GM18511 (cell line): ENCODE measurements around the gene NFILZ.
"Not testable (repeated sequence)": the region's sequence is repeated elsewhere in the genome, so short reads cannot be mapped to it uniquely, and the experiment has no call there.

Experiments used
- ATAC-seq: cut with Tn5 transposase; IDR thresholded peaks from one replicate; pipeline ENCODE4 v1.9.1; 2021; ENCODE audit warnings: mild to moderate bottlenecking, moderate library complexity; ENCODE audit not compliant: unreplicated experiment

NFILZ gene

DNA sequence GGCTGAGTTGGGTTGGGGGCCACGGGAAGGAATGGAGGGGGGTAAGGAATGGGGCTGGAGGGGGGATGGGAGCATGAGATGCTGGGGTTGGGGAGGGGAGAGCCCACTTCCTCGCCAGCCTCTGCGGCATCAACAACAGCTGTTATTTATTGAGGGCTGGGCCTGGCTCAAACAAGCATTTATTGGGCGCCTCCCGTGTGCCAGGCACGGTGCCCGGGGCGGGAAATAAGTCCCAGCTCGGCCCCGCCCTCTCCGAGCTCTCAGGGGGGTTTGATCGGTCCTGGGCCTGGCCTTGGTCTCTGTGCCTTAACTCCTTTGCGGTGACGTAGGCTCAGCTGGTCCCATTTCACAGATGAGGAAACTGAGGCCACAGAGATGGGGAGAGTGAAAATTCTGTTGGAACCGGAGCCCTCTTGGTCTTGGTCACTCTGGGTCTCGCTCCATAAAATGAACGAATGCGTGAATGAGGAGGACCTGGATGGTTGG is 19.0 kb upstream of the NFILZ start:
- ATAC-seq = no peak

DNA sequence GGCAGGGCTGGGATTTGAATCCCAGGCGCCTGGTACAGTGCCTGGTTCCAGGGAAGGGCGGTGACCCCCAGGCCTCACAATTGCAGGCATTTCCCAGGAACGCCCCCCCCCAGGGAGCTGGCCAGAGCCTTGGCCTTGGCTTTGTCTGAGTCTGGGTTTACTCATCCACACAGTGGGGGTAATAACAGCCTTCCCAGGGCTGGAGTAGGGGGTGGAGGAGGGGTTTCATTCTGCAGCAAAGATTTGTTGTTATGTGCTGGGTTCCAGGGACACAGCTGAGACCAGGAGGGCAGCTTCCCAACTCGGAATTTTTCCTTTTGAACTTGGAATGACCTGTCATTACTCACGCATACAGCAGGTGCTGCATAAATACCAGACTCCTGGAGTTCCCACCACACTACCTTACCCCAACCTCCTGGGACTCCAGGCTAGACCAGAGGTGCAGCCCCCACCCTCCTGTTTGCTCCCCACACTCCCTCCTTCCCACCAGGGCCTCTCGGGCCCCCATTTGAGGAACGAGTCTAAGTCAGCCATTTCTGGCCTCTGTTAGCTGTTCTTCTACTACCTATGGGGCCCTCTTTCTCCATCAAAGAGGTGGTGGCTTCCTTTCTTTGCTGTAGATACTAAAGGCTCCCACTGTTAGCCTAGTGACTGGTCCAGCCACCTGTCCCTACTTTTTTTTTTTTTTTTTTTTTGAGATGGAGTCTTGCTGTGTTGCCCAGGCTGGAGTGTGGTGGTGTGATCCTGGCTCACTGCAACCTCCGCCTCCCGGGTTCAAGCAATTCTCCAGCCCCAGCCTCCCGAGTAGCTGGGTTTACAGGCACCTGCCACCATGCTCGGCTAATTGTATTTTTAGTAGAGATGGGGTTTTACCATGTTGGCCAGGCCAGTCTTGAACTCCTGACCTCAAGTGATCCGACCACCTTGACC is 18.3 kb upstream of the NFILZ start:
- ATAC-seq = no peak

DNA sequence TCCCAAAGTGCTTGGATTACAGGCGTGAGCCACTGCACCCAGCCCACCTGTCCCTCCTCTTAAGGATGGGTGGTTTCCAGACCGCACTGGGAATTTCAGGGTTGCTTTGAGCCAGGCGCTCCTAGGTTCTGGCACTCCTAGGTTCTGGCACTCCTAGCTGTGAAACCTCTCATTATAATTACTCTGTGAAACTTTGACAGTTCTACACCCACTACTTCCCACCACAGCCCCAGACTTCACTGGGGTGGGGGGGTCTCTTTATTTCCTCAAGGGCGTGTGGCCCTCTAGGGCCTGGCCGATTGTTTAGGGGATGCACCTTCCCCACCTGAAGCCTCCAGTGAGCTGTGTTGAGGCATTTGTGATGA is 17.6 kb upstream of the NFILZ start:
- no peak for ATAC-seq

DNA sequence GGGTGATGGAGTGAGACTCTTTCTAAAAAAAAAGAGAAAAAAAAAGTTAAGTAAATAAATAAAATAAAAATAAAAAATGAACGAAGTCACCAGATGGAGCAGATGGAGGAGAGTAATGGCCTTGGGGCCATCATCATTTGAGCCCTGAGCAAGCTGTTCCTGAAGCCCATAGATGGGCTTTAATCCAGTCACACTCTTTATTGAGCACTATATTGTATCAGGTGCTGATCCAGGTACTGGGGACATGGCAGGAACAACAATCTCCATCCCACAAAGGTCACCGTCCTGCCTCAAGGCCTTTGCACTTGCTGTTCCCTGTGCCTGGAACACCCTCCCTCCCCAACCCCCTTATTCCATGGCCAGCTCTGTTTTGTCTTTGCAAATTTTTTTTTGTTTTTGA is 16.0 kb upstream of the NFILZ start:
- no peak for ATAC-seq

DNA sequence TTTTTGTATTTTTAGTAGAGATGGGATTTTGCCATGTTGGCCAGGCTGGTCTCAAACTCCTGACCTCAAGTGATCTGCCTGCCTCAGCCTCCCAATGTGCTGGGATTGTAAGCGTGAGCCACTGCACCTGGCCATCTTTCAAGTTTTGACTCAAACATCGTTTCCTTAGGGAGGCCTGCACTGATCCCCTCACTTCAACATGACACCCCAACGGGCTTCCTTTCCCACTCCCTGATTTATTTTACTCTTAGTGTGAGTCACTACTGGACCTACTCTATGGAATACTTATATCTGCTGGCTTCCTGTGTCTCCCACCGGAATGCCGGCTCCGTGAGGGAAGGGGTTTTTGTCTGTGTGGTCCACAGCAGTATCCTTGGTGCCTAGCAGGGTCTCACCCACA is 15.4 kb upstream of the NFILZ start:
- ATAC-seq = no peak

DNA sequence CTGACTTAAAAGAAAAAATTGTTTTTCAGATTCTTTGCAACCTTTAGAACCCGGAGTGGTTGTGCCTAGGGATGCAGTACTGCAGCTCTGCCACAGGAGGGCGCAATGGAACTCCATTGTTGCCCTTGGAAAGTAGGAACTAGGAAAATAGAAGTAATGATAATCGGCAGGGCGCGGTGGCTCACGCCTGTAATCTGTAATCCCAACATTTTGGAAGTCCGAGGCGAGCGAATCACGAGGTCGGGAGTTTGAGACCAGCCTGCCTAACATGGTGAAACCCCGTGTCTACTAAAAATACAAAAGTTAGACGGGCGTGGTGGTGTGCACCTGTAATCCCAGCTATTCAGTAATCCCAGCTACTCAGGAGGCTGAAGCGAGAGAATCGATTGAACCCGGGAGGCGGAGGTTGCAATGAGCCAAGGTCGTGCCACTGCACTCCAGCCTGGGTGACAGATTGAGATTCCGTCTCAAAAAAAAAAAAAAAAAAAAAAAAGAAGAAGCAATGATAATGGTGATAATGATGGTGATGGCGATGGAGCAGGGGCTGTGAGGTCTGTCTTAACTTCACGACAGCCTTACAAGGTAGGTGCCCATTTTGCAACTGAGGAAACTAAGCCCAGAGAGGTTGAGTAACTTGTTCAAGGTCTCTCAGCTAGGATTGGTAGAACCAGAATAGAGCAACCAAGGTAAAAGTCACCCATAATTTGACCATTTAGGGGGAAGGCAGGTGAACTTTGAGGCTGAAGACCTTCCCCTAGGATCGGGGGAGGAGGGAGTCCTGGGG is 14.4 kb upstream of the NFILZ start:
- no peak for ATAC-seq

DNA sequence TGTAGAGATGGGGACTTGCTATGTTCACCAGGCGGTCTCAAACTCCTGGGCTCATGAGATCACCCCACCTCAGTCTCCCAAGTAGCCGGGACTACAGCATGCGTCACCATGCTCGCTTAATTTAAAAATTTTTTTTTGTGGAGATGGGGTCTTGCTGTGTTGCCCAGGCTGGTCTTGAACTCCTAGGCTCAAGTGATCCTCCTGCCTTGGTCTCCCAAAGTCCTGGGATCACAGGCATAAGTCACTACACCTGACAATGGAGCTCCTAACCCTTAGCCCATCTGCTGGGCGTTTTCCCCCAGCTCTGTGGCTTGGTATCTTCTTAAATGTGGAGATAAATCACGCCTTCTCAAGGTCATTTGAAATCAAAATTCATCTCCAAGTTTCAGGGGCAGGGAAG is 13.6 kb upstream of the NFILZ start:
- ATAC-seq = no peak

DNA sequence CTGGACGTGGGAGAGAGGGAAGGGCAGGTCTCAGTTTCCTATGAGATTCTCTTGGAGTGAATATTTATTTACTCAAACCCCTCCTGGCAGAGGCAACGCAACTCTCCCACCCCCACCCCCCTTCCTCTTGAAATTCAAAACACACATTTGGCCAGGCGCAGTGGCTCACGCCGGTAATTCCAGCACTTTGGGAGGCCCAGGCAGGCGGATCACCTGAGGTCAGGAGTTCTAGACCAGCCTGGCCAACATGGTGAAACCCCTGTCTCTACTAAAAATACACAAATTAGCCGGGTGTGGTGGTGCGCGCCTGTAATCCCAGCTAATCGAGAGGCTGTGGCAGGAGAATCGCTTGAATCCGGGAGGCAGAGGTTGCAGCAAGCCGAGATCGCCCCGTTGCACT is 13.1 kb upstream of the NFILZ start:
- not testable (repeated sequence) for ATAC-seq

DNA sequence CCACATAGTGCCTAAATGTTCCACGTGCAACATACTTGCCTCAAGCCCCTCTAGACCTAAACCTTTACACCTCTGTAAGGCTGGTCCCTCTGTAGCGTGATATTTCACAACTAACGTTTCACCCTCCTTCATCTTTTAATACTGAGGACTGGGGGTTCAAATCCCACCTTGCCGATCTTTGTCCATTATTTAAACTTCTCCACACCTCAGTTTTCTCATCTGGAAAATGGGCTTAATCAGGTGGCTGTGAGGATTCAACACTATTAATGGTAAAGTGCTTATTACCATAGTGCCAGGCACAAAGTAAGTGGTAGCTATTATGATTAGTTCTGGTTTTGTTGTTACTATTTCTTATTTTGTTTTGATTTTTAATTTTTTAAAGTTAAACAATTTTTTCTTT is 12.4 kb upstream of the NFILZ start:
- no peak for ATAC-seq

DNA sequence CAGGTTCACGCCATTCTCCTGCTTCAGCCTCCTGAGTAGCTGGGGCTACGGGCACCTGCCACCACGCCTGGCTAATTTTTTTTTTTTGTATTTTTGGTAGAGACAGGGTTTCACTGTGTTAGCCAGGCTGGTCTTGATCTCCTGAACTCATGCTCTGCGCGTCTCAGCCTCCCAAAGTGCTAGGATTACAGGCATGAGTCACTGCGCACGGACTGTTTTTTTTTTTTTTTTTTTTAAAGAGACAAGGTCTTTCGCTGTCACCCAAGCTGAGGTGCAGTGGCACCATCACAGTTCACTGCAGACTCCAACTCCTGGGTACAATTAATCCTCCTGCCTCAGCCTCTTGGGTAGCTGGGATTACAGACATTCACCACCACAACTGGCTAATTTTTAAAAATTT is 11.7 kb upstream of the NFILZ start:
- no peak for ATAC-seq

DNA sequence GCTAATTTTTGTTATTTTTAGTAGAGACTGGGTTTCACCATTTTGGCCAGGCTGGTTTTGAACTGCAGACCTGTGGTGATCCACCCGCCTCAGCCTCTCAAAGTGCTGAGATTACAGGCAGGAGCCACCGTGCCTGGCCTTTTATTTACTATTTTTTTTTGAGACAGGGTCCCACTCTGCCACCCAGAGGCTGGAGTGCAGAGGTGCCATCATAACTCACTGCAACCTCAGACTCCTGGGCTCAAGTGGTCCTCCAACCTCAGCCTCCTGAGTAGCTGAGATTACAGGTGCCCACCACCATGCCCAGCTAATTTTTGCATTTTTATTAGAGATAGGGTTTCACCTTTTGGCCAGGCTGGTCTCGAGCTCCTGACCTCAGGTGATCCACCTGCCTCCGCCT is 7.5 kb upstream of the NFILZ start:
- ATAC-seq = not testable (repeated sequence)

DNA sequence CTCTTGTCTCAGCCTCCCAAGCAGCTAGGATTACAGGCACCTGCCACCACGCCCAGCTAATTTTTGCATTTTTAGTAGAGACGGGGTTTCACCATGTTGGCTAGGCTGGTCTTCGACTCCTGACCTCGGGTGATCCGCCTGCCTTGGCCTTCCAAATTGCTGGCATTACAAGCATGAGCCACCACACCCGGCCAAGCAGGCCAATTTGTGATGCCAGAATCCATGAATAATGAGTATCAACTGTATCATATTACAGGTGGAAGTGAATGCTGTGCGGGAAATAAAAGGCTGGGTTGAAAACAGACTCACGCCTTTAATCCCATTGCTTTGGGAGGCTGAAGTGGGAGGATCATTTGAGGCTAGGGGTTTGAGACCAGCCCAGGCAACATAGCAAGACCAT is 3.6 kb upstream of the NFILZ start:
- no peak for ATAC-seq

DNA sequence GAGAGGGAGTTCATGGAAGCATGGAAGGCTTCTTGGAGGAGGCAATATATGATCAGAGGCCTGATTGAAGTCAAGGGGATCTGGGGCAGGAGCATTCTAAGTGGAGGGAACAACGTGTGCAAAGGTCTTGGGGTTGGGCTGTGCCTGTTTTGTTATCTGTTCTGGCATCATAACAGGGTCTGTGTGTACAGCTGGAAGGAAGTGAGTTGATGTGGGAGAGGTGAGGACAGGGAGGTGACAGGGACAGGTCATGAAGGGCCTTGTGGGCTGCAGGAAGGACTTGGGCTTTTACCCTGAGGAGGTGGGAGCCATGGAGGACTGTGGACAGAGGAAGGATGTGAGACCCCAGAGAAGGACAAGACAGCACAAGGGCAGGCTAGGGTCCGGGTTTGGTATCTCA is 1.2 kb upstream of the NFILZ start:
- no peak for ATAC-seq

DNA sequence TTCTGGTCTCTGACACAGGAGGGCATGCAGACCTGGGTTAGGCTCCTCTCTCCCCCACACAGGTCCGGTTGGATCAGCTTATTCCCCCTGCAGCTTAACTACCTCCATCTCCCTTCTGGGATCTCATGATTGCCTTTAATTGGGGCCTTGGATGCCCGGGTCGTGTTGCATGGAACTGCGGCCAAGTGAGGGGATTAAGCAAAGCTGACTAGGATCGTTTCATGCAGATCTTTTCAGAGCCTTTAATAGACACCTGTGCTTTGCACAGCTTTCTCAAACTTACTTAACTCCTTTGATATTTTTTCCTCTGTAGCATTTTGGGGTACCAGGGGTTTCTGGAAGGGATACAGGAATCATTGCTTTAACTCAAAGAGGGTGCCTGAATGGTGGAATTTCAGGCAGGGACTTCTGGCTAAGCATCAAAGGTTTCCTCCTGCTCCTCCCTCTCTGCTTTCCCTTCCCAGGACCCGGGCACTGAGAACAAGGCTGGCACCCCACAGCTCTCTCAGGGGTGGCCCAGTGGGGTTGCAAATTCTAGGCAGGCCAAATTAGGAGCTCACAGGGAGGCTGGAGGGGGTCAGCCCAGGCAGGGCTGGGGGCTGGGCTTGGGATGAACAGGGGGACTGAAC is 477 bp downstream of the NFILZ start:
- no peak for ATAC-seq

DNA sequence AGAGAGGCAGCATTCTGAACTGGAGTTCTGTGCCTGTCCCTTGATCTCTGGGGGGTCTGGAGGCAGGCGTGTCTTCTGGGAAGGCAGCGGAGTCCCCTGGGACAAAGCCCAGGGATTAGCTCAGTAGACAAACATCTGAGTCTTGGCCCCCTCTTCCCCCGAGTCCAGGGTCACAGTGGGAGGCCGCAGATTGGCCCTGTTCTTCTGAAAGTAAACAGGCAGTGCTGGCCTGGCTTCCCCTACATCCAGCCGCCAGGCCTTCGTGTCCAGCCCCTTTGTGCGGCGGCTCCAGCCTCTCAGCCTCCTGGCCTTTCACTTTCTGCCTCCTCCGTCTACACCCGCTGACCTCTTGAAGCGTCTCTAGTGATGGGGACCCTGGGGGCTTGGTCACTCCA is 989 bp downstream of the NFILZ start:
- no peak for ATAC-seq

DNA sequence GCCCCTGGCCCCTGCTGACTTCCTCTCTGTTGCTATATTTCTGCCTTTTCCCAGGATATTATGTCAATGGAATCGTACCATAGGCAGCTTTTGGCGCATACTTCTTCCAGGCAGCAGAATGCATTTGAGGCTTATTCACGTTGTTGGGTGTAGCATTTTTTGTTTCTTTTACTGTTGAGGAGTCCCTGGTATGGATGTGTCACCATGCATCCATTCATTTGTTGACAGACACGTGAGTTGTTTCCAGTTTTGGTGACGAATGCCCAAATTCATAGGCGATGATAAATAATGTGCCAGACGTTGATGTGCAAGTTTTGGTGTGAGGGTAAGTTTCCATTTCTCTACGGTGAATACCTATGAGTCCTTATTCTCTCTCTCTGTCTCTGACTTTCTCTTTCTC is 5.0 kb downstream of the NFILZ start:
- ATAC-seq = no peak

DNA sequence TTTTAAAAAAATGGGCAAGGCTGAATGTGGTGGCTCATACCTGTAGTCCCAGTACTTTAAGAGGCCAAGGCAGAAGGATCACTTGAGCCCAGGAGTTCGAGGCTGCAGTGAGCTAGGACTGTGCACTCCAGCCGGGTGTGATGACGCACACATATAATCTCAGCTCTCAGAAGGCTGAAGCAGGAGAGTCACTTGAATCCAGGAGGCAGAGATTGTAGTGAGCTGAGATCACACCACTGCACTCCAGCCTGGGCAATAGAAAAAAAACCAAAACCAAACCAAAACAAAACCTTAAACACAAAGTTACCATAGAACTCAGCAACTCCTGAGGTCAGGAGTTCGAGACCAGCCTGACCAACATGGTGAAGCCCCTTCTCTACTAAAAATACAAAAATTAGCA is 6.6 kb downstream of the NFILZ start:
- ATAC-seq = not testable (repeated sequence)

DNA sequence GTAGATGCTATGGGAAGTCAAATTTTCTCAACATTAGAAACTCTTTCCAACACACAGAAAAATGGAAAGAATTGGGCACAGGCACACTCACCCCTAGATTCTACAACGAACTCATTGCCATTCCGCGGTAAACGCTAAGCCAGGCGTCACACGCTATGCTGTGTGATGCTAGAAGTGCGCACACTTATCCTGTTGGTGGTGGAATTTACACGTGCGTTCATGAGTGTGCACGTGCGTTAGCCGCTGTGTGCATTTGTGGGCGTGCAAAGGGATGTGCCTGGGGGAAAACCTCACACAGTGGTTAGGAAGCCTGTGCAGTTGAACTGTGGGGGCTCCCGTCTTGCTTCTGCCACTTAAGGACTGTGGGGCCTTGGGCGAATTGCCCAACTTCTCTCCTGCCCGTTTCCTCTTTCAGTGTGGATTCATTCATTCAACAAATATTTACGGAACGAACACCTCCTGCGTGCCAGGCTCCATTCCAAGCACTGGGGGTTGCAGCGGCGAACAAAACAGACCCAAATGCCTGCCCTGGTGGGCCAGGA is 7.7 kb downstream of the NFILZ start:
- ATAC-seq = no peak

DNA sequence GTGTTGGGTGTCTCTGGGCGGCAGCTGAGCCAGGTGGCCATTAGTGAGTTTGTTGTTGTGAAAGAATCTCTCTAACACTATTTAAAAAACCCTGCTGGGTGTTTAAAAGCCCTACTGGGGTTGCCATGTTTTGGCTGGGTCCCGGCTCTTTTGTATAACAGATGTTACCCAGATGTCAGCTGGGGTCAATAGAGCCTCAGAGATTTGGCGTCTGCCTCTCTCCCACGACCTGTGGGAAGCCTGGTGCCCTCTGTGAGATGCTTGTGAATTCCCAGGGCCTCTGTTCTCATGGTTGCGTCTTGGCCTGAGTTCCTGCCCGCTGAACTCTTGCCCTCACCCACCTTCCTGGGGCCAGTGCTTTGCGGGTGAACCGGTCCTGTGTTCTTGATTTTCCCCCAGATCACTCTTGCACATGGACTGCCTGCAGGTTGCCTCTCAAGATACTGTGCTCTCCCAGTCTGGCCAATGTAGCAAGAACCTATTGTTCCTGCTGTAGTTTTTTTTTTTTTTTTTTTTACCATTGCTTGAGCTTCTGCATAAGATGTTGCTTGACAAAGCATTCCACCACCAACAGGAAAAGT is 9.5 kb downstream of the NFILZ start:
- ATAC-seq = no peak

DNA sequence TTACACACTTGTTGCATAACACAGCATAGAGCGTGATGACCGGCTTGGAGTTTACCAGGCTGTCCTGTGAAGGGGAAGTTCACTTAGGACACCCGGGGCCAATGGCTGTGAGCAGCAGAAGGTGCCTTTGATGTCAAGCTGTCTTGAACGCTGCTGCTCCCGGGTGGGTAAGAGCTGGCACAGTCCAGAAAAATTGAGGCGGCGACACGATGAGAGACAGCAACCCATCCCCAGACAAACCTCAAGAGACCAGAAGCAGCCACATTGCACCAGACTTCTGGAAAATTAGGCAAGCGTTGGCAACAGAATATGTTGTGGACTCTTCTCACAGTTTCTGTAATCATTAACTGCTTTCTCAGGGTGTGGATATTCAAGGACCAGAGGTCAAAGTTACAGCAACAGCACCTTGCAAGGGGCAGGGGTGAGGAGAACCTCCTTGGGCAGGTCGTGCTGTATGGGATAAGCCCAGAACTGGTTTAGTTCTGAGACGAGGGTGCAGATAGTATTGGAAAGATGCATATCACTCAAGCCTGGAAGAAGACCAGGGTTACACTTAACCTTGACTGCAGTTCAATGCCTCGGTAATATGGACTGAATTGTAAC is 10.1 kb downstream of the NFILZ start:
- no peak for ATAC-seq
